ENCODE data around the gene WDSUB1.
A peak's percentile ranks its signal among the peaks of the same experiment; 100 is the strongest.

Gene WDSUB1

DNA sequence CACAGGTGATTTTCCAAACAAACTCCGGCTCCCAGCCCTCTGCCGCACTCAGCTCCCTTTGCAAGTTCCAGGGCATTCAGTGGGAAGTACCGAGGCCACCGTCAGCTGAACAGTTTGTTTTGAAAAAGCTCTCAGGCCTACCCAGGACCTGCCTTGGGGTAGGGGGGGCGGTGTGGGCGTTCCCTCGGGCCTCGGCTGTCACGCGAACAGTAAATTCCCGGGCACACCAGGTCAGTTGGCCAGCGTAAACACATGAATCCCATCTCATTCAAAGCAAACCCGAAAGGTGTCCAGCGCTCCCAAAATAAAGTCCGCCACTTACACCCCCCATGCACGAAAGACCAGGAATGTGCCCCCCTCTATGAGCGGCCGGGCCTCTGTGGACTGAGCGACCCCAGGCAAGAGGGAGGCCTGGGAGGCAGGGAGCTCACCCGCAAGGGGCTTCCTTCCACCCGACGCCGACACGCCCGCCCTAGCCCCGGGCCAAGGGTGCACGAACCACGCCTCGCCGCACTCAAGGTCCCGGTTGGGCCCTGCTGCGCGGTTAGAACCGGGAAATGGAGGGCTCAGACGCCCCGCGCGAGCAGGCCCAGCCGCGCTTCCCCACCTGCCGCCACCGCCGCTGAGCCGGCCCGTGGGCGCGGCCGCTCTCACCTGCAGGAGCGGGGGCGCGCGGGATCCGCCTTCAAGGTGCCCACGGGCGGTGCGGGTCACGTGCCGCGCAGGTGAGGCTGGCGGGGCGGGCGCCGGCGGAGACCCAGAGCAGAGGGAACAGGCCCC, at the start of gene WDSUB1:
Gene WDSUB1, minus strand, starts transcription at position 775 of the 780 bp plus-strand sequence. CDS start 3,634 bp downstream, outside the sequence.
- peak; percentile 16 for DNase-seq (ENCODE audit: extremely low read depth, low read depth)
- no peak for TF ChIP-seq CTCF (IDR thresholded peaks at IDR 0.05; ENCODE audit: low read depth, low read length, missing control alignments)
- peak within 1 kb of the TSS; percentile 83 for H3K4me3 ChIP-seq (replicated peaks; ENCODE audit: low read depth, low read length)

DNA sequence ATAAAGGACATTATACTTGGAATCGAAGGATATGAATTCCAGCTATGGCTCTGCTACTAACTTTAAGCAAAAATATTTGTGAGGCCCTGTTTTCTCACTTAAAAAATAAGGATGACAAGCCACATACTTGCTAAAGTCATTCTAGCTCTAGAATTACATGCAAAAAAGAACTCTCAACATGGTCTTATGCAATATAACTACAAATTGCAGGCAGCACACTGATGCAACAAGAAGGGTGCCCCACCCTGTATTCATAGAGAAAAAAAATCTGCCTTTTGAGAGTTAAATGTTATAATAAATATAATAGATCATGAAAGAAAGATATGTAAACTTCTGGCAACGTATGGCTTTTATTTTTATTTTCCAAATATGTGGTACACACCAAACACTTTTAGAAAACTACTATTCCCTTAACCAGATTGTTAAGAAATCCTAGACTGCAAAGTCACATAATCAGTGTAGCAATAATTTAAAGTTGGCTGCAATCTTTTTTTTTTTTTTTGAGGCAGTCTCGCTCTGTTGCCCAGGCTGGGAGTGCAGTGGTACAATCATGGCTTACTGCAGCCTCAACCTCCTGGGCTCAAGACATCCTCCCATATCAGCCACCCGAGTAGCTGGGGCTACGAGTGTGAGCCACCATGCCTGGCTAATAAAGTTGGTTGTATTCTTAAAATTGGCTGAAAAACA, 40.2 kb upstream of the WDSUB1 start:
- no peak for DNase-seq (ENCODE audit: extremely low read depth, low read depth)
- H3K4me3 ChIP-seq (replicated peaks; ENCODE audit: low read depth, low read length) = no peak overlapping the region
- TF ChIP-seq CTCF (IDR thresholded peaks at IDR 0.05; ENCODE audit: low read depth, low read length, missing control alignments) = no peak

DNA sequence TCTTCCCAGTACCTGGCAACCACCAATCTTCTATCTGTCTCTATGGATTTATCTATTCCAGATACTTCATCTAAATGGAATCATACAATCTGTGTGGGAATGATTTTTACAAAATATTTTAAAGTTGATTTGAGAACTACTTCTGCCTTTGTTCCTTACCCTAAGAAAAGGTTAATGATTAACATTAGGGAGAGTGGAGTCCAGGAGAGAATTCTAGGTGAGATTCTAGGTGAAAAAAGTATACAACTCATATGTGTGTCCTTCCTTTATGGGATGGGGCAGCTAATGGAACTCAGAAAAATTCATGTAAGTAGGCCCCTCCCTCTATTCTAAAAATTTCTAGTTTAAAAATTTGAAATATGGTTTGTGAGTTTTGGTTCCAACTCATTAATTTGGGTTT, 35.9 kb upstream of the WDSUB1 start:
- no peak for TF ChIP-seq CTCF (IDR thresholded peaks at IDR 0.05; ENCODE audit: low read depth, low read length, missing control alignments)
- DNase-seq (ENCODE audit: extremely low read depth, low read depth) = no peak
- no peak overlapping the region for H3K4me3 ChIP-seq (replicated peaks; ENCODE audit: low read depth, low read length)

- TF ChIP-seq CTCF (IDR thresholded peaks at IDR 0.05; ENCODE audit: low read depth, low read length, missing control alignments) = no peak
- H3K4me3 ChIP-seq (replicated peaks; ENCODE audit: low read depth, low read length) = no peak overlapping the region
- DNase-seq (ENCODE audit: extremely low read depth, low read depth) = no peak
Measured at GRCh38 chr2:159317392-159318088, 31.0 kb upstream of the WDSUB1 start.

- no peak for TF ChIP-seq CTCF (IDR thresholded peaks at IDR 0.05; ENCODE audit: low read depth, low read length, missing control alignments)
- H3K4me3 ChIP-seq (replicated peaks; ENCODE audit: low read depth, low read length) = no peak overlapping the region
- no peak for DNase-seq (ENCODE audit: extremely low read depth, low read depth)
Measured at GRCh38 chr2:159307942-159308341, 21.4 kb upstream of the WDSUB1 start.

- H3K4me3 ChIP-seq (replicated peaks; ENCODE audit: low read depth, low read length) = no peak overlapping the region
- DNase-seq (ENCODE audit: extremely low read depth, low read depth) = no peak
- TF ChIP-seq CTCF (IDR thresholded peaks at IDR 0.05; ENCODE audit: low read depth, low read length, missing control alignments) = no peak
Measured at GRCh38 chr2:159300586-159300985, 14.1 kb upstream of the WDSUB1 start.
